ENCODE measurements around the gene CCIN. TPM values are rescaled to one million over a fixed set of nuclear protein-coding genes. Genes with fewer than 3 reads are reported as not detected.

CCIN gene
- total and polyA plus RNA-seq, 2 of the 4 experiments (the other 2 are of a cell fraction): 0.80 to 1.1 TPM

GRCh38 chr9:36134761-36135505, 34.3 kb upstream of the CCIN start:
- Histone ChIP-seq H3K23ac (ENCODE audit: low read depth, low read length) (peak overlapping the region; percentile 33; the same call in 1 of the 2 replicates), H3K4me2 (ENCODE audit: low read depth, low read length) (no peak overlapping the region), H3K4me1 (ENCODE audit: control insufficient read depth, insufficient read depth, low read length) (peaks cover 10% of the 10 kb centered on the region), H3K14ac (replicated peaks; ENCODE audit: low read depth, low read length) (no peak overlapping the region), H3K79me1 (ENCODE audit: low read depth in 1 of 2, low read length in 2 of 2) (peaks cover 23 to 30% of the 10 kb centered on the region in 2 experiments), H2BK120ac (ENCODE audit: low read depth, low read length) (0 out of 2 replicates have a peak overlapping the region, but pooled peaks have one; percentile 19), H3K18ac (ENCODE audit: low read depth, low read length) (no peak overlapping the region), H2AK5ac (ENCODE audit: low read depth, low read length) (peak overlapping the region; percentile 37; the same call in 1 of the 2 replicates), H4K5ac (ENCODE audit: low read depth, low read length) (no peak overlapping the region), H3K4ac (ENCODE audit: low read depth, low read length) (no peak overlapping the region), H3K9me3 (ENCODE audit: control insufficient read depth, insufficient read depth, low read length) (no peaks in the 10 kb centered on the region), H4K20me1 (ENCODE audit: insufficient read depth, low read length) (peaks cover 22% of the 10 kb centered on the region), H2BK15ac (ENCODE audit: low read depth, low read length) (no peak overlapping the region), H2AFZ (replicated peaks; ENCODE audit: low read length, poor library complexity) (no peak overlapping the region), H4K8ac (ENCODE audit: low read depth in 2 of 2, low read length in 2 of 2) (no peak overlapping the region), H3K27me3 (ENCODE audit: control insufficient read depth, insufficient read depth, low read length) (no peaks in the 10 kb centered on the region), H2AK9ac (replicated peaks; ENCODE audit: low read depth, low read length, poor library complexity) (no peak overlapping the region), H2BK20ac (ENCODE audit: low read depth, low read length) (peak overlapping the region; percentile 33; the same call in 1 of the 2 replicates), H3K4me3 (ENCODE audit: insufficient read depth, low read depth, low read length) (no peak overlapping the region), H4K91ac (ENCODE audit: insufficient read depth, low read depth, low read length) (peak overlapping the region; percentile 9; the same call in 1 of the 2 replicates), H3K9ac (ENCODE audit: low read depth, low read length) (no peak overlapping the region), H3K9me1 (ENCODE audit: insufficient read depth, low read length) (peaks cover 10% of the 10 kb centered on the region), H3K36me3 (ENCODE audit: control insufficient read depth, insufficient read depth, low read length) (peaks cover under 1% of the 10 kb centered on the region; the same call in 1 of the 2 replicates), H2BK5ac (ENCODE audit: low read depth, low read length, poor library complexity, severe bottlenecking) (no peak overlapping the region), H3K56ac (ENCODE audit: extremely low read depth, insufficient read depth, low read length) (no peak overlapping the region), H3K27ac (ENCODE audit: insufficient read depth, low read length) (no peak overlapping the region)
- WGBS, 2 experiments (ENCODE audit: extremely low coverage in 2 of 2, insufficient read length in 1 of 2): no CpG with 5 or more reads among the region's 9 CpGs
- ChIA-PET POLR2A (ENCODE audit: unreplicated experiment) (interaction anchor here (0.6 kb wide), 1 partner anchor 29 kb away, joined by 3 read pairs; no protein-coding TSS in a partner anchor), CTCF (no interaction called here)
- ATAC-seq (ENCODE audit: low read depth): no peak
- TF ChIP-seq MAZ (IDR thresholded peaks at IDR 0.05; ENCODE audit: borderline replicate concordance, low read depth, low read length) (no peak), RAD21 (IDR thresholded peaks at IDR 0.05; ENCODE audit: low read length) (no peak), FOS (IDR thresholded peaks at IDR 0.05; ENCODE audit: low read depth, low read length) (no peak), MAFK (IDR thresholded peaks at IDR 0.05; ENCODE audit: low read depth, low read length) (no peak), CEBPB (IDR thresholded peaks at IDR 0.05; ENCODE audit: low read depth, low read length) (no peak)
- TF ChIP-seq, protein P1, sequence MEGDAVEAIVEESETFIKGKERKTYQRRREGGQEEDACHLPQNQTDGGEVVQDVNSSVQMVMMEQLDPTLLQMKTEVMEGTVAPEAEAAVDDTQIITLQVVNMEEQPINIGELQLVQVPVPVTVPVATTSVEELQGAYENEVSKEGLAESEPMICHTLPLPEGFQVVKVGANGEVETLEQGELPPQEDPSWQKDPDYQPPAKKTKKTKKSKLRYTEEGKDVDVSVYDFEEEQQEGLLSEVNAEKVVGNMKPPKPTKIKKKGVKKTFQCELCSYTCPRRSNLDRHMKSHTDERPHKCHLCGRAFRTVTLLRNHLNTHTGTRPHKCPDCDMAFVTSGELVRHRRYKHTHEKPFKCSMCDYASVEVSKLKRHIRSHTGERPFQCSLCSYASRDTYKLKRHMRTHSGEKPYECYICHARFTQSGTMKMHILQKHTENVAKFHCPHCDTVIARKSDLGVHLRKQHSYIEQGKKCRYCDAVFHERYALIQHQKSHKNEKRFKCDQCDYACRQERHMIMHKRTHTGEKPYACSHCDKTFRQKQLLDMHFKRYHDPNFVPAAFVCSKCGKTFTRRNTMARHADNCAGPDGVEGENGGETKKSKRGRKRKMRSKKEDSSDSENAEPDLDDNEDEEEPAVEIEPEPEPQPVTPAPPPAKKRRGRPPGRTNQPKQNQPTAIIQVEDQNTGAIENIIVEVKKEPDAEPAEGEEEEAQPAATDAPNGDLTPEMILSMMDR (conservative IDR thresholded peaks at IDR 0.05; ENCODE audit: low read depth, low read length): no peak
- no TSS peak for BruUV-seq (replicated peaks)
- dilution Hi-C loops (cut with HindIII; ENCODE audit: low sequenced_read_pairs, unreplicated experiment): no loop called here
- intact Hi-C loops (cut with micrococcal nuclease): no loop called here
- DNase-seq: no peak
- in situ Hi-C loops (cut with MboI; ENCODE audit: low sequenced_read_pairs): no loop called here
